Thyroid gland (tissue), 4 donors: ENCODE data around the gene CPT1A. TPM values are rescaled to one million over a fixed set of nuclear protein-coding genes. Genes with fewer than 3 reads are reported as not detected.

ENCODE experiments used
- DNase-seq, 2 donors: peaks; one replicate each; pipeline ENCODE4 v3.0.0-alpha.2; 2019
- H3K27ac ChIP-seq, 3 donors: fragments of 200-600 bp; sonication (generic); 1 replicate in 2 of 3; 2 replicates in 1 of 3; pipeline ENCODE4 v1.5.1; 2016 to 2019; ENCODE audit warnings: mild to moderate bottlenecking in 1 of 3, moderate library complexity in 1 of 3
- H3K27me3 ChIP-seq: fragments of 200-600 bp; sonication (generic); one replicate; pipeline ENCODE4 v1.5.1; 2019
- H3K36me3 ChIP-seq, 2 donors: fragments of 200-600 bp; sonication (generic); one replicate each; pipeline ENCODE4 v1.5.1; 2016 to 2019
- H3K4me1 ChIP-seq, 2 donors: fragments of 200-600 bp; sonication (generic); one replicate each; pipeline ENCODE4 v1.5.1; 2017 to 2019
- H3K4me3 ChIP-seq, 3 donors: fragments of 200-600 bp; sonication (generic); replicated peaks in 1 of 3; 1 replicate in 2 of 3; 2 replicates in 1 of 3; pipeline ENCODE4 v1.5.1; 2016; ENCODE audit warnings: mild to moderate bottlenecking in 1 of 3
- H3K9me3 ChIP-seq: fragments of 200-600 bp; sonication (generic); one replicate; pipeline ENCODE4 v1.5.1; 2017
- CTCF ChIP-seq, 6 experiments: fragments of 200-600 bp in 3 of 6; fragments of 450-650 bp in 3 of 6; sonication (generic) in 3 of 6; IDR thresholded peaks; one replicate each; pipeline ENCODE4 v1.5.1; 2016 to 2019; ENCODE audit warnings: antibody characterized with exemption in 6 of 6, mild to moderate bottlenecking in 2 of 6, inconsistent platforms in 1 of 6, moderate library complexity in 1 of 6
- POLR2A ChIP-seq, 2 donors: fragments of 450-650 bp; IDR thresholded peaks; one replicate each; pipeline ENCODE4 v1.6.1; 2017; ENCODE audit warnings: antibody characterized with exemption in 2 of 2, mild to moderate bottlenecking in 2 of 2, moderate library complexity in 1 of 2
- WGBS, 2 donors: methylation state at CpG; one replicate each; pipeline ENCODE4 v1.1.5; 2017; 5-methylcytosine and 5-hydroxymethylcytosine counted together
- intact Hi-C: fragments of 100-400 bp; cut with DNase I; formaldehyde crosslinking; loops from one replicate; pipeline ENCODE4 v1.15.1; 2023
- total RNA-seq, 4 donors: library from RNA; depleted of rRNA; stranded (reverse); fragments of >200 nt; gene quantifications; one replicate each; pipeline ENCODE4 v1.2.3, GENCODE V29; 2016

The CPT1A gene
- total RNA-seq, 4 donors from 2014 or later, result 29.9 to 58.0 (median 43.8) TPM

DNA sequence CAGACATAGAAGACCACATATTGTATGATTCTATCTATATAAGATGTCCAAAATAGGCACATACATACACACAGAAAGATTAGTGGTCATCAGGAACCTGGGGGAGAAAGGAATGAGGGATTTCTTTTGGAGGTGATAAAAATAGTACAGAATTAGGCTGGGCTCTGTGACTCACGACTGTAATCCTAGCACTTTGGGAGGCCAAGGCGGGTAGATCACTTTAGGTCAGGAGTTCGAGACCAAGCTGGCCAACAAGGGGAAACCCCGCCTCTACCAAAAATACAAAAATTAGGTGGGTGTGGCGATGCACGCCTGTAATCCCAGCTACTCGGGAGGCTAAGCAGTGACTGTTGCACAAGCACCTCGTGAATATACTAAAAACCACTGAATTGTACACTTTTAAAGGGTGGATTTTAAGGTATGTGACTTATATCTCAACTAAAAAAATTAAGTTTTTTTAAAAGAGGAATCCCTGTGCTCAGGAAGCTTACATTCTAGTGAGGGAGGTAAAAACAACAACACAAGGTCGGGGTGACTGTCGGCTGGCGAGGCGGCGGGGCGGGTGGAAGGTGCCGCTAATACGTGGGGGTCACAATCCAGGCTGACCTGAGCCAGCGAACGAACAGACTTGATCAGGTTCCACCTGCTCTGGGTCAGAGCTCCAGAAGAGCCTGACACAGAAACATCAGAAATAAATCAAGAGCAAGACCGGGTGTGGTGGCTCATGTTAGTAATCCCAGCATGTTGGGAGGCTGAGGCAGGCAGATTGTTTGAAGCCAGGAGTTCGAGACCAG, 65.1 kb downstream of the CPT1A start:
- no peaks in the 10 kb centered on the region for H3K9me3 ChIP-seq
- H3K27ac ChIP-seq, result no peak overlapping the region
- no peak overlapping the region for H3K4me3 ChIP-seq
- no peak for DNase-seq
- WGBS, 2 donors, result 89 to 91% methylated on average over 20 of the region's 20 CpGs
- no peaks in the 10 kb centered on the region for H3K4me1 ChIP-seq
- H3K36me3 ChIP-seq, result peaks cover 79 to 82% of the 10 kb centered on the region in 2 donors
- no peaks in the 10 kb centered on the region for H3K27me3 ChIP-seq
- TF ChIP-seq CTCF (IDR thresholded peaks at IDR 0.05) (no peak), POLR2A (IDR thresholded peaks at IDR 0.05) (no peak)
- intact Hi-C loops, result no loop called here

- Histone ChIP-seq H3K27ac (no peak overlapping the region), H3K36me3 (peaks cover 80 to 81% of the 10 kb centered on the region in 2 donors), H3K4me1 (no peaks in the 10 kb centered on the region), H3K27me3 (no peaks in the 10 kb centered on the region), H3K9me3 (no peaks in the 10 kb centered on the region), H3K4me3 (no peak overlapping the region)
- intact Hi-C loops, result no loop called here
- no peak for TF ChIP-seq POLR2A (IDR thresholded peaks at IDR 0.05)
- no peak for TF ChIP-seq CTCF (IDR thresholded peaks at IDR 0.05)
- WGBS, 2 donors, result 93% methylated on average over 4 of the region's 4 CpGs
- no peak for DNase-seq
Observed at GRCh38 chr11:68775951-68776388, 65.7 kb downstream of the CPT1A start.

DNA sequence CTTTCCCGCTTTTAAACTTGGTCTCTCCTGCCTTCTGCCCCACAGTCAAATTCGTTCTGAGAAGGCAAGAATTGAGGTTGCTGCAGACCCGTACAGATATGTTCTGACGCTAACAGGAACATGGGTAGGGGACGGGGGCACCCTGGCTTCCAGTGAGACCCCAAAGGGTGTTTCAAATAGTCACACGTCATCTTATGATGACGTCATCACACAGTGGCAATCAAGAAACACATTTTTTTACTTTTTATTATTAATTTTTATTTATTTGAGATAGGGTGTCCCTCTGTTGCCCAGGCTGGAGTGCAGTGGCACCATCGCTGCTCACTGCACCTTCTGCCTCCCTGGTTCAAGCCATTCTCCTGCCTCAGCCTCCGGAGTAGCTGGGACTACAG, 67.5 kb downstream of the CPT1A start:
- Histone ChIP-seq H3K27me3 (no peaks in the 10 kb centered on the region), H3K36me3 (peaks cover 77 to 80% of the 10 kb centered on the region in 2 donors), H3K4me1 (no peaks in the 10 kb centered on the region), H3K27ac (no peak overlapping the region), H3K9me3 (no peaks in the 10 kb centered on the region), H3K4me3 (no peak overlapping the region)
- no peak for TF ChIP-seq CTCF (IDR thresholded peaks at IDR 0.05)
- TF ChIP-seq POLR2A (IDR thresholded peaks at IDR 0.05), result no peak
- intact Hi-C loops, result no loop called here
- 83 to 90% methylated on average over 9 of the region's 9 CpGs for WGBS, 2 donors
- DNase-seq, result no peak

DNA sequence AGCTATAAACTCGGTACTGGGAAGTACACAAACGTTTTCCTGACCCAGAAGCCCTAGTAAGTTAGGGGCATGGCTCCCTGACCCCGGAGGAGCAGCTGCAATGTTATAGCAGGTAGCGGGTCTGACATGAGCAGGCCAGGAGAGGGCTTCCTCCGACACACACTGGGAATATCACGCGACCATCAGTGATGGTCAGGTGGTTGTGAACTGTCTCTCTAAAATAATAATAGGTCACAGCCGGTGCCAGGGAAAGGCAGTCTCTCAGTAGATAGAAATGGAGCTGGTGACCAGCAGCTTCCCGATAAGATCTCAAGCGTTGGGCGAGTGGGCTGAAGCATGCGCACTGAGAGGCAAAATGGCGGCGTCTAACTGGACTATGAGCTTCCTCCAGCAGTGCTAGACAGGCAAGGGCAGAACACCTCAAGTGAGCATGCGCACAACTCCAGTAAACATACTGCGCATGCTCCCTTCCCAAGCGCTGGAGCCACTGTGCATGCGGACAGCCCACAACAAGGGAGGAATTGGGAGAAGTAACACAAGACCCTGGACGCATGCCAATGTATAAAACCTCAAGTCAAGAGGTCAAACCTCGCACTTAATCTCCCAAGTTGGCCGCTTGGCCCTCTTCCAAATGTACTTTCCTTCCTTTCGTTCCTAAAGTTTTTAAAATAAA, 68.1 kb downstream of the CPT1A start:
- no peaks in the 10 kb centered on the region for H3K27me3 ChIP-seq
- no peaks in the 10 kb centered on the region for H3K9me3 ChIP-seq
- peaks cover 77 to 80% of the 10 kb centered on the region in 2 donors for H3K36me3 ChIP-seq
- 78 to 88% methylated on average over 22 of the region's 22 CpGs for WGBS, 2 donors
- no peak for DNase-seq
- H3K4me3 ChIP-seq, result no peak overlapping the region
- no peaks in the 10 kb centered on the region for H3K4me1 ChIP-seq
- intact Hi-C loops, result no loop called here
- H3K27ac ChIP-seq, result no peak overlapping the region
- no peak for TF ChIP-seq POLR2A (IDR thresholded peaks at IDR 0.05)
- no peak for TF ChIP-seq CTCF (IDR thresholded peaks at IDR 0.05)

GRCh38 chr11:68772936-68773335, 68.8 kb downstream of the CPT1A start:
- Histone ChIP-seq H3K4me3 (no peak overlapping the region), H3K4me1 (no peaks in the 10 kb centered on the region), H3K27me3 (no peaks in the 10 kb centered on the region), H3K36me3 (peaks cover 77 to 79% of the 10 kb centered on the region in 2 donors), H3K9me3 (no peaks in the 10 kb centered on the region), H3K27ac (no peak overlapping the region)
- DNase-seq, result no peak
- whole genome bisulfite sequencing, 2 donors, result 96 to 97% methylated on average over 20 of the region's 20 CpGs
- TF ChIP-seq CTCF (IDR thresholded peaks at IDR 0.05) (no peak), POLR2A (IDR thresholded peaks at IDR 0.05) (no peak)
- intact Hi-C loops, result no loop called here
